D721Med (cell line): ENCODE measurements around the gene SRGAP3.

Experiments used
- DNase-seq: peaks from one replicate; pipeline ENCODE4 v3.0.0; 2011; ENCODE audit warnings: low spot score; ENCODE audit not compliant: insufficient read length
- FAIRE-seq: peaks from 2 replicates; lab custom pipeline; 2011; peaks lifted over from hg19 to GRCh38; lab: Jason Lieb, UNC
- TF ChIP-seq, protein P1 (sequence below): IDR thresholded peaks from 2 replicates; pipeline ENCODE4 v1.5.1; 2012; ENCODE audit warnings: mild to moderate bottlenecking, control low read depth; ENCODE audit not compliant: insufficient read depth; ENCODE audit errors: missing control alignments

Gene SRGAP3

DNA sequence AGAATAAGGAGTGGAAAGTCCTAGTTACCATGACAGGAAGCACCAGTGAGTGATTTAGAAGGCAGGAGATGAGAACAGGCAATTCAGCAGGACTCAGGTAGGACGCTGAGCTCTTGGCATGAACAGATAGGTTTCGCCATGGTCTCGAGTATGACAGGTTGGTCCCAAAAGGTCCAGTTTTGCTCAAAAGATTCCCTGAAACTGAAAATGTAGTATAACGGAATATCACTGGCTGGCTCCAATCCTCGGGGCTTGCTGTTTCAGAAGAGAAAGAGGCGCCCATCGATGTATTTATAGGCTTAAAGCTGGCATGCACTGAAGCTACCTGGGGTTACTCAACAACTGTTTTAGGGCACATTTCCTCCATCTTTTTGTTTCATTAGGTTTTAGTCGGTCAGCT lies 59.2 kb downstream of the SRGAP3 start:
- no peak for FAIRE-seq
- TF ChIP-seq, protein P1, sequence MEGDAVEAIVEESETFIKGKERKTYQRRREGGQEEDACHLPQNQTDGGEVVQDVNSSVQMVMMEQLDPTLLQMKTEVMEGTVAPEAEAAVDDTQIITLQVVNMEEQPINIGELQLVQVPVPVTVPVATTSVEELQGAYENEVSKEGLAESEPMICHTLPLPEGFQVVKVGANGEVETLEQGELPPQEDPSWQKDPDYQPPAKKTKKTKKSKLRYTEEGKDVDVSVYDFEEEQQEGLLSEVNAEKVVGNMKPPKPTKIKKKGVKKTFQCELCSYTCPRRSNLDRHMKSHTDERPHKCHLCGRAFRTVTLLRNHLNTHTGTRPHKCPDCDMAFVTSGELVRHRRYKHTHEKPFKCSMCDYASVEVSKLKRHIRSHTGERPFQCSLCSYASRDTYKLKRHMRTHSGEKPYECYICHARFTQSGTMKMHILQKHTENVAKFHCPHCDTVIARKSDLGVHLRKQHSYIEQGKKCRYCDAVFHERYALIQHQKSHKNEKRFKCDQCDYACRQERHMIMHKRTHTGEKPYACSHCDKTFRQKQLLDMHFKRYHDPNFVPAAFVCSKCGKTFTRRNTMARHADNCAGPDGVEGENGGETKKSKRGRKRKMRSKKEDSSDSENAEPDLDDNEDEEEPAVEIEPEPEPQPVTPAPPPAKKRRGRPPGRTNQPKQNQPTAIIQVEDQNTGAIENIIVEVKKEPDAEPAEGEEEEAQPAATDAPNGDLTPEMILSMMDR: no peak
- DNase-seq: no peak

DNA sequence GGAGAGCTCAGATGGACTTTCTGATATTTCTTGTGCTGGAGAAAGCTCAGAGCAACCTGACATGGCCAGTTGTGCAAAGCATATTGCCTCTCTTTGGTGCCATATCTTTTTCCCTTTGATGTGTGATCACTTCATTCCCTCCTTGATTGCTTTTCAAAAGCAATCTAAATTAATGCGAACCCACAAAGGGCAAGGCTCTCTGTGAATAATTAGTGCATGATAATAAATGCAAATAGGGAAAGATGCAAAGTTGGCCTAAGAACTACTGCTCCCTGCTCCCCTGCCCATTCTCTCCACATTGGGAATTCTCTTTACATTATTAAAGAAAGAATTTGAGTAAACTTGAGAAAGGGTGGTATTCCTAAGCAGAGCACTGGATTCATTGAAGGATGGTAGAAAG lies 60.9 kb downstream of the SRGAP3 start:
- TF ChIP-seq, protein P1: no peak
- no peak for DNase-seq
- no peak for FAIRE-seq

DNA sequence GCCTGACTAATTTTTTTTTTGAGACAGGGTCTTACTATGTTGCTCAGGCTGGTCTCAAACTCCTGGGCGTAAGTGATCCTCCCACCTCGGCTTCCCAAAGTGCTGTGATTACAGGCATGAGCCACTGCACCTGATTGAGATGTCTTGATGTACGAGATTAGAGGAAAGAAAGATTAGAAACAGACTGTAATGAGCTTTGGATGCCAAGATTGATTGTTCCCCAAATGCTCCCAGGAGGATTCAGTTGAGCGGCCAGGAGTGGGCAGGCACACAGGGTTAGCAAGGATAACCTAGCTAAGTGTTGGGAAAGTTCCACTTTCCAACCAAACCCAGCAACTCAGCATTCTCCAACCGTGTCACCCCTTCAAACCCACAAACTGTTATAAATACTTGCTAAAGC lies 63.7 kb downstream of the SRGAP3 start:
- FAIRE-seq: peak; percentile 92
- TF ChIP-seq, protein P1: no peak
- peak; percentile 47 for DNase-seq

DNA sequence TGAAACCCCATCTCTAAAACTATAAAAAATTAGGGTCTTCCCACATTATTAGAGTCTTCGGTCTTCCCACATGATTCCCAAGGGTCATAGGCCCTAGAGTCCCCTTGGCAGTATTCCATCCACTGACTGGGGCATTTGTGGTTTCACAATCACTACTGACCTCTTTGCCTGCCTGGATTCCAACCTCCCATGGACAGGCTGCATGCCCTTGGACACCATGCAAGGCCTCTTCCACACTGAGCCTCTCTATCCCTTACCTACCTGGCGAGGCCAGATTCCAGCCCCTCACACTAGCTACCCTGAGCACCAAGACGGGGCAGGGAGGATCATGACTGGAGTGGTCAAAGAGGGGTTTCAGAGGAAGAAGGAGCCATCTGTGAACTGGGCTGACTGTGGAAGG lies 64.4 kb downstream of the SRGAP3 start:
- TF ChIP-seq, protein P1: no peak
- FAIRE-seq (no peak), DNase-seq (no peak)

DNA sequence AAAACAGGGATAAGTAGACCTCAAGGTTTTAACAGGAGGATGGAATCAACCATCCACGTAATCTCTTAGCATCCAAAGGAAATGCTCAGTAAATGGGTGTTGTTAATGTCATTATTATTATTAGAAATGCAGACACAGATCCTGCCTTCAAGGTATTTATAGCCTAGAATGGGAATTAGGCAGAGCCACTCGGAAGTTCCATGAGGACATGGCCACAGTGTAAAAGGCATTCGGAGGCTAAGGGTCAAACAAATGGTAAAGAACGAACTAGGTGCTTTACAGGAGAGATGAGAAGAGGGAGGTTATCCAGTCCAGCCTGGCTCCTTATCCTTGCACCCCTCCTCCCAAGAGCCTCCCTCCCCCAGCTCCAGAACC lies 65.0 kb downstream of the SRGAP3 start:
- DNase-seq (no peak), FAIRE-seq (peak; percentile 91)
- TF ChIP-seq, protein P1: no peak

DNA sequence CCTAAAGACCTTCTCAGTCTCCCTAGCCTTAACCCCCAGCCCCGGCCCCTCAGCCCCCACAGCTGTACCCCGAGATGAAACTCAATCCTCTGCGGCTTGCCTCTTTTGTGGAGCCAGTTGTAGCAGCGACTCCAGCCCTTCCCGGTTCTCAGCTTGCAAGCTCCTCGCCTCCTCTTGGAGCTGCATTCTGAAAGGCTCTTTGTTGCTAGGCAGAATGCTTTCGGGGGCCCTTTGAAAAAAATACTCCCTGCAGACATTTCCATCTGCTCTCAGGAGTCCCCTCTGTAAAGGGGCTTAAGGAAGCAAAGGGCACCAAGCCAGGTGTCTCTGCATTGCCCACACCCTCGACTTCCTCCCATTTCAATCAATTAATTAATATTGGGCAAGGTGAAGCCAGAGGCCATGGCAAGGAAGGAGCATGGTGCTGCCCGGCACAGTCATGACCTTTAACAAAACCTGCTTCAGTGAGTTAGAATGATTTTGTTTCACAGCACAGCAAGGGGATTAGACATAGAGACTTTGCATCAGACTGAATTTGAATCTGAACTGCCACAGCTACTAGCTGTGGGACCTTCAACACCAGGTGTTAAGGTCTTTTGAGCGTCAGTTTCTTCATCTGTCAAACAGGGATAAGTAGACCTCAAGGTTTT lies 65.5 kb downstream of the SRGAP3 start:
- DNase-seq (no peak), FAIRE-seq (no peak)
- TF ChIP-seq, protein P1: no peak

DNA sequence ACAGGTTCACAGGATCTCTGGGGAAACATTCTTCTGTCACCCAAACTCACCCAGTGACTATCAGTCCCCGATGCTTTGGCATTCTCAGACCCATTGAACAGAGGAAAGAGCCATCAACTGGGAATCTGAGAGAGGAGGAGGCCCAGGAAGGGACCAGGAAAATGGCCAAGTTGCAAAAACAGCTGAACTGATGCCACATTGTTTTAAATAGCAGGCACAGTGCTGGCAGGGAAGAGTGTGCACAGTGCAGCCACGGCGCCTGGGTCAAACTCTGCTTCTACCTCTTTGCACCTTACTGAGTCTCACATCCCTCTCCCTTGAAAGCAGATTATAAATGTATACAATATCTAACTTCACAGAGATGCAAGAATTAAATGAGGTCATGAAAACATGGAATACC lies 66.4 kb downstream of the SRGAP3 start:
- TF ChIP-seq, protein P1: no peak
- FAIRE-seq: no peak

More for the DNA sequence above, 66.4 kb downstream of the SRGAP3 start:
- no peak for DNase-seq
